ENCODE measurements around the gene TSKS. TPM values are rescaled to one million over a fixed set of nuclear protein-coding genes. Genes with fewer than 3 reads are reported as not detected.

The TSKS gene
- total RNA-seq, result 1 to 10 TPM in 1 of 2 donors, under 1 TPM in 1; 0.57 to 1.9 TPM

GRCh38 chr19:49763230-49763629 lies at the start of gene TSKS:
Gene TSKS, minus strand, starts transcription at chr19:49763306. Its CDS starts 59 bp downstream, at chr19:49763247.
- DNase-seq (ENCODE audit: low spot score in 2 of 2), result no peak
- Mint-ChIP-seq H3K9me3 (no peaks in the 10 kb centered on the region), H3K36me3 (peaks cover 0 to 5% of the 10 kb centered on the region in 2 donors), H3K27ac (peak within 1 kb of the TSS; percentile 74 to 77)
- ATAC-seq, result no peak

- H3K9me3 Mint-ChIP-seq, result no peaks in the 10 kb centered on the region
- peak overlapping the region; percentile 96 to 97 for H3K27ac Mint-ChIP-seq
- H3K36me3 Mint-ChIP-seq, result peaks cover 0 to 8% of the 10 kb centered on the region in 2 donors
- no peak for DNase-seq (ENCODE audit: low spot score in 2 of 2)
- ATAC-seq, result no peak
These were observed 49.4 kb upstream of the TSKS start for GRCh38 chr19:49812452-49812996.

- peak overlapping the region in 1 of 2 donors; percentile 96 for H3K27ac Mint-ChIP-seq
- DNase-seq (ENCODE audit: low spot score in 2 of 2), result no peak
- peaks cover 0 to 8% of the 10 kb centered on the region in 2 donors for H3K36me3 Mint-ChIP-seq
- no peak for ATAC-seq
- no peaks in the 10 kb centered on the region for H3K9me3 Mint-ChIP-seq
These were observed 48.2 kb upstream of the TSKS start for GRCh38 chr19:49811328-49811727.

- H3K36me3 Mint-ChIP-seq, result peaks cover 0 to 8% of the 10 kb centered on the region in 2 donors
- no peak for DNase-seq (ENCODE audit: low spot score in 2 of 2)
- no peak for ATAC-seq
- peak overlapping the region in 1 of 2 donors; percentile 43 for H3K27ac Mint-ChIP-seq
- no peaks in the 10 kb centered on the region for H3K9me3 Mint-ChIP-seq
These were observed 46.9 kb upstream of the TSKS start for GRCh38 chr19:49809941-49810389.

GRCh38 chr19:49809160-49809940 lies 46.2 kb upstream of the TSKS start:
- Mint-ChIP-seq H3K9me3 (no peaks in the 10 kb centered on the region), H3K27ac (peak overlapping the region; percentile 43 to 78), H3K36me3 (peaks cover 0 to 8% of the 10 kb centered on the region in 2 donors)
- DNase-seq (ENCODE audit: low spot score in 2 of 2) (peak; percentile 49 to 67), ATAC-seq (peak; percentile 30)

- ATAC-seq (peak; percentile 44 to 53), DNase-seq (ENCODE audit: low spot score in 2 of 2) (peak; percentile 75 to 86)
- H3K9me3 Mint-ChIP-seq, result no peaks in the 10 kb centered on the region
- peaks cover 0 to 8% of the 10 kb centered on the region in 2 donors for H3K36me3 Mint-ChIP-seq
- H3K27ac Mint-ChIP-seq, result peak overlapping the region; percentile 43 to 78
These were observed 45.6 kb upstream of the TSKS start for GRCh38 chr19:49808711-49809159.

- no peaks in the 10 kb centered on the region for H3K9me3 Mint-ChIP-seq
- DNase-seq (ENCODE audit: low spot score in 2 of 2) (no peak), ATAC-seq (no peak)
- peak overlapping the region in 1 of 2 donors; percentile 43 for H3K27ac Mint-ChIP-seq
- H3K36me3 Mint-ChIP-seq, result peaks cover 0 to 6% of the 10 kb centered on the region in 2 donors
These were observed 45.0 kb upstream of the TSKS start for GRCh38 chr19:49807904-49808675.

GRCh38 chr19:49807058-49807903 lies 44.2 kb upstream of the TSKS start:
- Mint-ChIP-seq H3K27ac (peak overlapping the region; percentile 33 to 44), H3K36me3 (no peaks in the 10 kb centered on the region), H3K9me3 (no peaks in the 10 kb centered on the region)
- no peak for ATAC-seq
- DNase-seq (ENCODE audit: low spot score in 2 of 2), result no peak

- H3K9me3 Mint-ChIP-seq, result no peaks in the 10 kb centered on the region
- no peak for ATAC-seq
- DNase-seq (ENCODE audit: low spot score in 2 of 2), result no peak
- H3K36me3 Mint-ChIP-seq, result no peaks in the 10 kb centered on the region
- H3K27ac Mint-ChIP-seq, result peak overlapping the region in 1 of 2 donors; percentile 6
These were observed 43.5 kb upstream of the TSKS start for GRCh38 chr19:49806620-49806959.

GRCh38 chr19:49805822-49806619 lies 42.9 kb upstream of the TSKS start:
- H3K27ac Mint-ChIP-seq, result peak overlapping the region in 1 of 2 donors; percentile 6
- H3K36me3 Mint-ChIP-seq, result no peaks in the 10 kb centered on the region
- ATAC-seq, result no peak
- no peak for DNase-seq (ENCODE audit: low spot score in 2 of 2)
- H3K9me3 Mint-ChIP-seq, result no peaks in the 10 kb centered on the region

GRCh38 chr19:49803529-49803856 lies 40.4 kb upstream of the TSKS start:
- Mint-ChIP-seq H3K9me3 (no peaks in the 10 kb centered on the region), H3K27ac (peak overlapping the region in 1 of 2 donors; percentile 87), H3K36me3 (no peaks in the 10 kb centered on the region)
- DNase-seq (ENCODE audit: low spot score in 2 of 2) (no peak), ATAC-seq (no peak)

- DNase-seq (ENCODE audit: low spot score in 2 of 2), result no peak
- ATAC-seq, result no peak
- H3K36me3 Mint-ChIP-seq, result no peaks in the 10 kb centered on the region
- no peak overlapping the region for H3K27ac Mint-ChIP-seq
- no peaks in the 10 kb centered on the region for H3K9me3 Mint-ChIP-seq
These were observed 39.9 kb upstream of the TSKS start for GRCh38 chr19:49802836-49803528.

- Mint-ChIP-seq H3K27ac (no peak overlapping the region), H3K36me3 (no peaks in the 10 kb centered on the region), H3K9me3 (no peaks in the 10 kb centered on the region)
- ATAC-seq, result no peak
- no peak for DNase-seq (ENCODE audit: low spot score in 2 of 2)
These were observed 39.0 kb upstream of the TSKS start for GRCh38 chr19:49801966-49802661.

GRCh38 chr19:49801401-49801888 lies 38.3 kb upstream of the TSKS start:
- peaks cover 0 to 3% of the 10 kb centered on the region in 2 donors for H3K36me3 Mint-ChIP-seq

More at GRCh38 chr19:49801401-49801888, 38.3 kb upstream of the TSKS start:
- peak overlapping the region in 1 of 2 donors; percentile 84 for H3K27ac Mint-ChIP-seq
- H3K9me3 Mint-ChIP-seq, result no peaks in the 10 kb centered on the region
- DNase-seq (ENCODE audit: low spot score in 2 of 2) (no peak), ATAC-seq (no peak)
